ENCODE measurements around the gene DOHH. TPM values are rescaled to one million over a fixed set of nuclear protein-coding genes. Genes with fewer than 3 reads are reported as not detected.
A peak's percentile ranks its signal among the peaks of the same experiment; 100 is the strongest.

Gene DOHH
- total RNA-seq, 1 donor: 8.3 TPM

GRCh38 chr19:3499738-3500428 is 591 bp downstream of the DOHH start:
- peak; percentile 86 for DNase-seq (ENCODE audit: insufficient read length, low spot score, missing footprints)
- peak overlapping the region; percentile 93 for H3K27ac ChIP-seq (ENCODE audit: low read depth, low read length)

GRCh38 chr19:3497757-3498520 is 2.5 kb downstream of the DOHH start:
- H3K9me3 ChIP-seq (ENCODE audit: low read depth, low read length): no peaks in the 10 kb centered on the region
- no peak overlapping the region for H3K27ac ChIP-seq (ENCODE audit: low read depth, low read length)
- no peak overlapping the region for H3K4me3 ChIP-seq (ENCODE audit: insufficient read depth, low read length)
- no peak overlapping the region for H2AFZ ChIP-seq (ENCODE audit: low read length)
- H3K4me1 ChIP-seq (ENCODE audit: insufficient read depth, low read length): peaks cover 10% of the 10 kb centered on the region
- H3K79me2 ChIP-seq (ENCODE audit: insufficient read depth, low read length): peaks cover 36% of the 10 kb centered on the region
- no peaks in the 10 kb centered on the region for H3K27me3 ChIP-seq (ENCODE audit: insufficient read depth, low read length)
- no peak overlapping the region for H3K4me2 ChIP-seq (ENCODE audit: insufficient read depth, low read length)
- H3K36me3 ChIP-seq (ENCODE audit: insufficient read depth, low read length): peaks cover 30% of the 10 kb centered on the region
- no peak for DNase-seq (ENCODE audit: insufficient read length, low spot score, missing footprints)
- peaks cover 7% of the 10 kb centered on the region for H4K20me1 ChIP-seq (ENCODE audit: insufficient read depth, low read length)
- TF ChIP-seq CTCF (IDR thresholded peaks at IDR 0.05; ENCODE audit: extremely low read depth, low read depth, low read length): no peak

More at GRCh38 chr19:3499738-3500428, 591 bp downstream of the DOHH start:
- peaks cover 36% of the 10 kb centered on the region for H3K79me2 ChIP-seq (ENCODE audit: insufficient read depth, low read length)
- peaks cover 10% of the 10 kb centered on the region for H3K4me1 ChIP-seq (ENCODE audit: insufficient read depth, low read length)
- H3K9me3 ChIP-seq (ENCODE audit: low read depth, low read length): no peaks in the 10 kb centered on the region
- TF ChIP-seq CTCF (IDR thresholded peaks at IDR 0.05; ENCODE audit: extremely low read depth, low read depth, low read length): no peak
- peak overlapping the region; percentile 94 for H3K4me3 ChIP-seq (ENCODE audit: insufficient read depth, low read length)
- peak overlapping the region; percentile 88 for H3K4me2 ChIP-seq (ENCODE audit: insufficient read depth, low read length)
- peaks cover 7% of the 10 kb centered on the region for H4K20me1 ChIP-seq (ENCODE audit: insufficient read depth, low read length)
- H3K27me3 ChIP-seq (ENCODE audit: insufficient read depth, low read length): no peaks in the 10 kb centered on the region
- peaks cover 22% of the 10 kb centered on the region for H3K36me3 ChIP-seq (ENCODE audit: insufficient read depth, low read length)
- peak overlapping the region; percentile 92 for H2AFZ ChIP-seq (ENCODE audit: low read length)

- Histone ChIP-seq H3K4me1 (ENCODE audit: insufficient read depth, low read length) (peaks cover 10% of the 10 kb centered on the region), H3K4me3 (ENCODE audit: insufficient read depth, low read length) (no peak overlapping the region), H3K27ac (ENCODE audit: low read depth, low read length) (no peak overlapping the region), H3K27me3 (ENCODE audit: insufficient read depth, low read length) (no peaks in the 10 kb centered on the region), H3K79me2 (ENCODE audit: insufficient read depth, low read length) (peaks cover 36% of the 10 kb centered on the region), H2AFZ (ENCODE audit: low read length) (no peak overlapping the region), H3K36me3 (ENCODE audit: insufficient read depth, low read length) (peaks cover 30% of the 10 kb centered on the region), H3K9me3 (ENCODE audit: low read depth, low read length) (no peaks in the 10 kb centered on the region), H3K4me2 (ENCODE audit: insufficient read depth, low read length) (no peak overlapping the region), H4K20me1 (ENCODE audit: insufficient read depth, low read length) (peaks cover 7% of the 10 kb centered on the region)
- TF ChIP-seq CTCF (IDR thresholded peaks at IDR 0.05; ENCODE audit: extremely low read depth, low read depth, low read length): no peak
- DNase-seq (ENCODE audit: insufficient read length, low spot score, missing footprints): peak; percentile 56
These were observed 3.8 kb downstream of the DOHH start for GRCh38 chr19:3496392-3497273.
